HG03460 (cell line): ENCODE results near the gene ASAH2B.
"Not testable (repeated sequence)": the region's sequence is repeated elsewhere in the genome, so short reads cannot be mapped to it uniquely, and the experiment has no call there.

ENCODE experiments used
- ATAC-seq: cut with Tn5 transposase; IDR thresholded peaks from one replicate; pipeline ENCODE4 v1.9.1; 2021; ENCODE audit not compliant: unreplicated experiment

Gene ASAH2B

DNA sequence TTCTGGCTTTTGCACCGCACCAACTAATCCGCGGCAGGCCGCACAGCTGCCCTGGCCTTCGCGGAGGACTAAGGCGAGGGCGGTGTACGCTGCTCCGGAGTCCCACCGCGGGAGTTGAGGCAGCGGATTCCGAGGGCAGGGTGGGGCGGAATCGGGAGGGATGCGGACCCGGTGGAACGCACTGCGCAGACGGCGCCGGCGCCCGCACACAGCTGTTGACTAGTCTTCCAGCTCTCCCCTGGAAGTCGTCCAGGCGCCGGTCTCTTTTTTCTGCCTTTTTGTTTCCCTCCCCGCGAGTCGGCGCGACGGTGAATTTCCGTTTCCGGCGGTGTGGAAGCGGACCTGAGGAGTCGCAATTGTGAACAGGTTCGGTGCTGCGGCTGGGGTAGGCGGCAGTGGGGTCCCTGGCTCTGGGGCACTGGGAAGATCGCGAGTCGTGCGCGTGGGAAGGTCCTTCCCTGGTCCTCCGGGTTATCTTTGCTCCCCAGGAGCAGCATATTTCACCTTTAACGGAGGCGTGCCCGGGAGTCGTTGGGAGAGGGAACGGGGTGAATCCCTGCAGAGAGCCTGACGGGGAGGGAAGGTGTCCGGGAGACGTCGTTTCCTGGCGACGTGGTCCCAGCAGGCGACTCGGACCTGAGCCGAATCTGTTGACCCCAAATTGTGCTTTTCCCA, at the start of gene ASAH2B:
Gene ASAH2B, plus strand, starts transcription at position 319 of the 675 bp plus-strand sequence. CDS start 5,195 bp downstream, outside the sequence.
- ATAC-seq = peak; percentile 84

DNA sequence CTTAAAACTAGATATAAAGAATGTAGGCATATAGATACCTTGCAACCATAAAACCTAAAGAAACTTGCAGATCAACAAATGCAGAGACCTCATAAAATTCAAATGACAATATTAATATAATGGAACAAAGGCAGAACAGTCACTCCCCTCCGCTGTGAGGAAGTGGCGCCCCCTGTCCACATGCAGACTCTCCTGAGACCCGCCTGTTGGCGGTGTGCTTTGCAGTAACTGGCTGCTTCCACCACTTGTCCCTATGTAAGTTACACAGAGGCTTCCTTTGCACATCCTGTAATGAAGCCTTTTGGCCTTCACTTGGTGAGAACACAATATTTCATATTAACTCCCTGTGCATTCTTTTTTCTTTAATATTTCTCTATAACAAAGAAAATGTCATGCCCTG, 41.9 kb upstream of the ASAH2B start:
- not testable (repeated sequence) for ATAC-seq

DNA sequence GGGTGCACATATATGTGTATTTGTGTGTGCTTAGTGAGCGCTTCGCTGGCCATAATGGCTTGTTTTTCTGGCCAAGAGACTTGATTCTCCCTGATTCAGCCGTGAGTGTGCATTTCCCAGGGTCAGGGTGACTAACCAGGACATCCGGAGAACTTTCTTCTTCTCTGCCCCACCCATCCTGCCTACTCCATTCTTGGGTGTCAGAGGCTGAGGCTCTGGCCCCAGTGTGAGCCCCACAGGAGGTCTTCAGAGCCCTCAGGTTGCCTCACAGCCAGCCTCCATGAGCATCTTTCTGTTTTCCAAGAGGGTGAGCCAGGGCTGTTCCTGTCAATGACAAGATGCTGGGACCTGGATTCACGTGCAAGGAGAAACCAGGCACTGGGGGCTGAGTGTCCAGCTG, 37.8 kb upstream of the ASAH2B start:
- not testable (repeated sequence) for ATAC-seq

DNA sequence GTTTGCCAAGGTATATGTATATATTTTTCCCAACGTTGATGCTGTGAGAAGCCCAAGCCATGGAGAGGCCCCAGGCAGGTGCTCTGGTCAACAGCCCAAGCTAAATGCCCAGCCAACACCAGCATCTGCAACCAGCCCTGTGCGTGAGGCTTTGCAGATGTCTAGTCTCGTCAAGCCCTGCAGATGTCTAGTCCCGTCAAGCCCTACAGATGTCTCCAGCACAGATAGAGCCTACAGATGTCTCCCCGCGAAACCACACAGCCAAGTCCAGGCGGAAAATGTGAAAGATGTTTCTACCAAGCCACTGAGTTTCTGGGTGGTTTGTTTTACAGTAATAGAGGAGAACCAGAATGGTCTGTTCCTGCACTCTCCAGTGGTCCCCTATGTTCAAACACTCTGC, 36.7 kb upstream of the ASAH2B start:
- not testable (repeated sequence) for ATAC-seq

DNA sequence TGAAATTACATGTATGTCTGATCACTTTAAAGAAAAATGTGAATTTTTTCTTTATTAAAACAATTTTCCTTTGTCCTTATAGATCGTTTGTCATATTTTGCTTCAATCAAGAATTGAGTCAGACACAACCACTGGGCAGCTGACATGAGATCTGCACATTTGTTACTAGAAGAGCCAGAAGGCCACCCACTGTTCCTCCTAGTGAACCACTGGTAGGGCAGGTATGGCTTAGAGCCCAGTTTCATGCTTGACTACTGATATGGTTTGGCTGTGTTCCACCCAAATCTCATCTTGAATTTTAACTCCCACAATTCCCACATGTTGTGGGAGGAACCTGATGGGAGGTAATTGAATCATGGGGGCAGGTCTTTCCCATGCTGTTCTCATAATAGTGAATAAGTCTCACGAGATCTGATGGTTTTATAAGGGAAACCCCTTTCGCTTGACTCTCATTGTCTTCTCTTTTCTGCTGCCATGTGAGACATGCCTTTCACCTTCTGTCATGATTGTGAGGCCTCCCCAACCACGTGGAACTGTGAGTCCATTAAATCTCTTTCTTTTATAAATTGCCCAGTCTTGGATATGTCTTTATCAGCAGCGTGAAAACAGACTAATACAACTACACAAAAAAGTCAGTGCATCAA, 35.2 kb upstream of the ASAH2B start:
- peak; percentile 67 for ATAC-seq

DNA sequence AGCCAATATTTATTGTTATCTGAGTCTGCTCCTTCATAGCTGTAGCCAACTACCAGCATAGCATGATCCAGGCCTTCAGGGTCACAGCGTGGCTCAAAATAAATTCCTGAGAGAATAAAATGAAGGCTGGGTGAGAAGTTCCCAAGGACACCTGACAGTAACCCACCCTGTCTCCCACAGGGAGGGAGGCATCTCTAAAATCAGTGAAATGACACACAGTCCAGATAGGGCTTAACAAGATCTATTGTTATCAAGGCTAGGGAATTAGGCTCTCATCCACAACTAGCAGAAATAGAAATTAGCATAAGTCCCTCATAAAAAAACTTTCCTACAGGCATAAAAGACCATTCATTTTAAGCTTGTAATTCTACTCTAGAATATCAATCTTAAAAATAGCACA, 33.7 kb upstream of the ASAH2B start:
- not testable (repeated sequence) for ATAC-seq

DNA sequence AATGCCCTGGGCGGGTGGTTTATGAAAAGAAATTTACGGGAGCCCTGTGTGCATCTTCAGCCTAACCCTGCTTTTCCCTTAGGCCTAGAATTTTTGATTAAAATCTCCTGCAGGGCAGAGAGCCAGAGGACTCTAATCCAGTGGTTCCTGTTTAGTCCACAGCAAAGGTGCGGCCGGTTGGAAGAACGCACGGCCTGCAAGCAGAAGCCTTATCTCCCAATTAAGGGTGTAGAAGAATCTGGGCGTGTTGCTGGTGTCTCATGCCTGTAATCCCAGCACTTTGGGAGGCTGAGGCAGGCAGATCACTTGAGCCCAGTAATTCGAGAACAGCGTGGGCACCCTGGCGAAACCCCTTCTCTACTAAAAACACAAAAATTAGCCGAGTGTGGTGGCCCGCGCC, 29.5 kb upstream of the ASAH2B start:
- ATAC-seq = not testable (repeated sequence)

DNA sequence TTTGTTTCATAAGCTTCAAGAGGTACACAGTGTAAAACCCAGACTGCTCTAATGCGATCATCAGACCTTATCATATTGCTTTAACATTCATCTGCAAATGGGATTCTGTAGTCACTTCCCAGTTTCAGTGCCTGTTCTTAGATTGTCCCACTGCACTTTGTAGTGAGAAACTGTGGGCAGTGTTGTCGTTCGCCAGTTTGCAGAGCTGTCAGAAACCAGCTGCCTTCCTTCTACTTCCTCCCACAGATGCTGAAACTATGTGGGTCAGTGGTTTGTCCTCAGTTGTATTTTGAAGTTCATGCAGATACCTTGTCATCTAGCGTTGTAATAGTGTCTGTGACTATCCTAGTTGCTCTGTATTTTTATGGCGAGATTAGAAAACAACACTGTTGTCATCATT, 15.9 kb upstream of the ASAH2B start:
- not testable (repeated sequence) for ATAC-seq

DNA sequence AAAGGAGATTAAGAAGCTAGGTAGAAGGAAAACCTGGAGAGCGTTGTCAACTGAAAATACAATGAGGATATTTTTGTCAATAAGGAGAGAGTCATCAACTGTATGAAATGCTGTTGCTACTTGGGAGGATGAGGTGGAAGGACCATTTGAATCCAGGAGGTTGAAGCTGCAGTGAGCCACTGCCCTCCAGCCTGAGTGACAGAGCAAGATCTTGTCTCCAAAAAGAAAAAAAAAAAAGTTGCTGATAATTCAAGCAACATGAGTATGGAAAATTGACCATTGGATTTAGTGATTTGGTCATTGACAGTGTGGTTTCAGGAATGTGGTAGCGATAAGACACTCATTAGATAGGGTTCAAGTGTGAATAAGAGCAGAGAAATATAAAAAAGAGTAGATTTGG, 11.6 kb upstream of the ASAH2B start:
- ATAC-seq = not testable (repeated sequence)

DNA sequence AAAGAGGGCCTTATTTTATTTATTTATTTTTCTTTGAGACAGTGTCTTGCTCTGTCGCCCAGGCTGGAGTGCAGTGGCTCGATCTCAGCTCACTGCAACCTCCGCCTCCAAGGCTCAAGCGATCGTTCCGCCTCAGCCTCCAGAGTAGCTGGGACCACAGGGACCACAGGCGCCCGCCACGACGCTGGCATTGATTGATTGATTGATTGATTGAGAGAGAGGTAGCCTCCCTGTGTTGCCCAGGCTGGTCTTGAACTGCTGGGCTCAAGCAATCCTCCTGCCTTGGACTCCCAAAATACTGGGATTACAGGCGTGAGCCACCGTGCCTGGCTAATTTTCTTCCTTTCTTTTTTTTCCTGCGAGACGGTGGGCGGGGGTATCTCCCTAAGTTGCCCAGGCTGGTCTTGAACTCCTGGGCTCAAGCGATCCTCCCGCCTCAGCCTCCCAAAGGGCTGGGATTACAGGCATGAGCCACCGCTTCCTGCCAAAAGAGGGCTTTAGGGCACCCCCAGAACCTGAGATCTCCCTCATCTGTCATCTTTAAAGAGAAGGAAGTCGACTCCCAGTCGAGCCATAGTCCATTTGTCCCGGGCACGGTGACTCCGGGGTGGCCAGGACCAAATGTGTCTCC, 634 bp upstream of the ASAH2B start:
- ATAC-seq = not testable (repeated sequence)

DNA sequence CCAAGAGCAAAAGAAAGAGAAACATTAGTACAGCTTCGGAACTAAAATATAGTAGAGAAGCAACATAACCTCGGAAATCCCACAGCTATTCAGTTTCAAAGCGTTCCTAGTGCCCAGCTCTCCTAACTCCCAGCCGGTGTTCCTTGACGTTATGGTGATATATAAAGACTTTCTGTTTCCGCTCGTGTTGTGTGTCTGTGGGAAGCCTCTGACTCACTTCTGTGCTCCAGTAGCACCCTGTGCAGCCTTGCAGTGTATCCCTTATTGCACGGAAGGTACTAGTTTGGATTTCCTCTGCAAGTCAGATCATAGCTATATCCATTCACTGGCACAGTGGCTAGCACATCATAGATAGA, 535 bp downstream of the ASAH2B start:
- peak; percentile 40 for ATAC-seq

DNA sequence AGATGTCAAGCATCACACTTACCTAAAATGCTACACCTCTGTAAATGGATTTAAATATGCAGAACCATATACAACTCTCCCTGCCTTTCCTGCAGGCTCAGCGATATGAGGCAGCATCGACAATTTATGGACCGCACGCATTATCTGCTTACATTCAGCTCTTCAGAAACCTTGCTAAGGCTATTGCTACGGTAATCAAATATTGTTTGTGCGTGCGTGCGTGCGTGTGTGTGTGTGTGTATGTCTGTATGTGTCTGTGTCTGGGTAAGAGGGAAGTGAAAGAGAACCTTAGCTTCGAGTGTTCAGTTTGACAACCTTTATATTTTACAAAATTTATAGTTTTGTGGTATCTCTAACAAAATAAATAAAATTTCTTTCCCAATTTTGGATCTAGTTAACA, 3.1 kb downstream of the ASAH2B start:
- not testable (repeated sequence) for ATAC-seq

DNA sequence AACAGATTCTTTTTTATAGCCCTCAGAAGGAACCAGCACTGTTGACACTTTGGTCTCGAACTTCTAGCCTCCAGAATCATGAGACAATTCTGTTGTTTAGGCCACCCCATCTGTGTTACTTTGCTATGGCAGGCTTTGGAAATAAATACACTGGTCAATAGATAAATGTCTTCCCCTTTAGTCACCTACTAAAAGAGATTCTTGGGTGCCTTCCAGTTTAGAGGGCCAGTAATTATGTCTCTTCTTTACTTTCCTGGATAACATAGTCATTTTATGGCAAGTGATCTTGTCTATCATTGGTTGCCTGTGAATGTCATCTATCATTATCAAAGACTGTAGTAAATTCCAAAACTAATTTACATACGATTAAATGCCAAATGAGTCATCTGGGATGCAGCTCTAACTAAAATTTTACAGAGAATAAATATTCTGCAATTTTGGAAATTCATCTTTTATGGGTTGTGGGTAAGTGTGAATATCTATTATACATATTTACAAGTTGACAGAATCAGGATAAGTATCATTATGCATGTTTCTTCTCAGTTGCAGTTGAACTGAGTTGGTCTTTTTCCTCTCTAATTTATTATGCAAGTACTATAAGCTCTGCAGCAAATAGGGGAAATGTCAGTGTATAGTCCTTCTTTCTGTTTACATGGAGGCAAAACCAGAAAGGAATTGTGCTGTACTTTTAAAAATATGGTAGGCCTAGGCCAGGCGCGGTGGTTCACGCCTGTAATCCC, 27.2 kb downstream of the ASAH2B start:
- not testable (repeated sequence) for ATAC-seq

DNA sequence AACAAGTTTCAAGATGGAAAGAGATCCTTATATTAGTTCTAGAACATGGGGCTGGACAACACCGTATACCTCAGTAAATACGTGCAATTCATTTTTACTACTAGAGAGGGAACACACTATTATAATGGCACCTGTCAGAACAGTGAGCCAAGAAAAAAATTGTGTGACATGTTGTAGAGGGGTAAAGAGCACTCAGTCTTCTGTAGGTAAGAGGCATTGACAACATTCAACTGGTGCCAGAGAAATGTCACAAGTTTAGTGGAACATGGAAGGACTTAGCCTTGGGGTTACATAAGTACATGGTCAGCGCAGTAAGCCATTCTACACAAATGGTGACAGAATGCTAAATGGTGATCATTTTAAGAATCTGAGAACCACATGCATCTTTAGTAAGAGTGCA, 32.3 kb downstream of the ASAH2B start:
- not testable (repeated sequence) for ATAC-seq

DNA sequence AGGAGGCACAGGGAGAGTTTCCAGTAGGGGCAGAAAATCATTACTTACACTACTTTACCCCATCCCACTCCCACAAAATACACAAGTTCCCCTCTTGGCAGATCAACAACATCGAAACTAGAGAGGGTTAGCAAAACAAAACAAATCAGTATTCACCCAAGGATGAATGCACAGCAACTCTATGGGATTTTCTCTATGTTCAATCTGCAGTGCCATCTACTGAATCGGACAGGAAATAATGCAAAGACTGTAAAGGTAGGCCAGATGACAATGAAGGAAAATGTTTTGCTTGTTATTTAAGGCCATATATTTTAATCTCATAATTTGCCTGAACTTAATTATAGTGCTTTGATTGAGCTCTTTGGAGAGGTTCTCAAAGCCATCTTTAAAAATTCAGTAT, 35.1 kb downstream of the ASAH2B start:
- not testable (repeated sequence) for ATAC-seq

DNA sequence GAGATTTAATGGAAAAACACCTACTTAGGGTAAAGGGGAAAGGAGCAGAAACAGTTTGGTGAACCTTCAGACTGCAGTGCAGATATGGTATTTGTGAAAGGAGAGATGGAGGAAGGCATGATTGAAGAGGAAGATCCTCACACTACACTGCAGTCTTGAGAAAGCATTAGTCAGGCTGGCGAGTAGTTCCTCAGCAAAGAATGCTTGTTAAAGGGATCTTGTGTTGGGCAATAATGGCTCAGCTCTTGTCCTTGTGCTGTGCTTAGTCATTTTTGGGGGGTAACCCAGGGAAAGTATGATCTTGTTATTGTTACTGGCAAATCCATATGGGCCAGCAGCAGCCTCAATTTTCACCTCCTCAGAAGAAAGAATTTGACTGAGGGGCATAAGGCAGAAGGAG, 40.3 kb downstream of the ASAH2B start:
- ATAC-seq = not testable (repeated sequence)

DNA sequence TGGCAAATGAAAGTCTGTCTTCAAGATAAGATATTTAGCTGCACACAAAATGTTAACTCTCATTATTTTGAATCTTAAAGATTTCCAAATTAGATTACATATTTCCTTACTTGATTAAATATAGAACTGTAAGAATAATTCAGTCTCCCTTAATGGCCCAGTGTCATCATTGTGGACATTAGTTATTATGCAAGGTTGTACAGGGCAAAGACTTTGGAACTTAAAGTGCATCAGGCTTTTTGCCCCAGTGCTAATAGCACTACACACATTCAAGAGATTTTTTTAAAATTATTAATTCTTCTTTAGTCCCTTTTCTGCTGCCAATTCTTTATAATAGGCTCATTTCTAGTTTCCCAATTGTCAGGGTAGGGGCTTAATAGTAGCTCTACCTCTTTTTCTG, 42.3 kb downstream of the ASAH2B start:
- ATAC-seq = not testable (repeated sequence)

DNA sequence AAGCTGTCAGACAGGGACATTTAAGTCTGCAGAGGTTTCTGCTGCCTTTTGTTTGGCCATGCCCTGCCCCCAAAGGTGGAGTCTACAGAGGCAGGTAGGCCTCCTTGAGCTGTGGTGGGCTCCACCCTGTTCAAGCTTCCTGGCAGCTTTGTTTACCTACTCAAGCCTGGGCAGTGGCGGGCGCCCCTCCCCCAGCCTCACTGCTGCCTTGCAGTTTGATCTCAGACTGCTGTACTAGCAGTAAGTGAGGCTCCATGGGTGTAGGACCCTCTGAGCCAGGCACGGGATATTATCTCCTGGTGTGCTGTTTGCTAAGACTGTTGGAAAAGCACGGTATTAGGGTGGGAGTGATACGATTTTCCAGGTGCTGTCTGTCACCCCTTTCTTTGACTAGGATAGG, 48.2 kb downstream of the ASAH2B start:
- ATAC-seq = not testable (repeated sequence)

DNA sequence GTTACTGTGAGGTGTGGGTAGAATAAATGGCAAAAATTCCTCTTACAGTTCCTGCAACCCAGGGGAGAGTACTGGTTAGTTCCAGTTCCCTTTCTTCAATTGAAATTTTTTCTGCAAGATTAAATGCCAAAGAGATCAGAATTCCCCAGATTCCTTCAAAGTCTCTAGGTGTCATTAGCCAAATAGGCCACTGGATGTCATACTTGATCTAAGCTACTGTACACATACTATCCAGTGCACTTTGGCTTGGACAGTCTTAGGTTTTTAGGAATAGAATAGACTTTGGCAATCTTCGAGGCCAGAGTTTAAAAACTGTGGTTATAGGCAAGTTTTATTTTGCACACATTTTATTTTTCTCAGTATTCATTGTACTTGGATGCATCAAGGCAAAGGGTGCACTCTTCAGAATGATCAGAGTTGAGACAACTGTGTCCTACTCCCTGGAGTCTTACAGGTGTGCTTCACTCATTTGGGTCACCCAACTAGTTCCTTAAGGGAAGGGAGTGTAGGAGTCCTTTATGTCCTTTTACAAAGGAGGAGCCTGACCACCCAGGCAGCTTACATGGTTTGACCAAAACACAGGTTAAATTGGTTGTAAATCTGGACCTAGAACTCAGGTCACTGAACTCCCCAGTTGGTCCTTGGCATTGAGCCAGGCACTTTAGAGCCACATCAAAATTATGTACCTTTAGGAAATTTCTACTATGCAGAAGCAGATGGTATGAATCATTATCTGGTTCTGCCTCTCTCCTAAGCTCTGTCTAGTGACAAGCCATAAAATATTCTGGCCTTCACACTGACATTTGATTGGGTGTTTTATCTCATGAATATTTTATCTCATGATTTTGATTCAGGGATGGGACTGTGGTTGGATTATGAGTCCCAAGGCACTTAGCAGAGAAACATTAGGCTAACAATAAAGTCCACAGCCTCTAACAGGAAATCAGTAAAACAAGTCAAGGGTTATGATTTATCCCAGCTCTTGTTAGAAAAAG, 49.5 kb downstream of the ASAH2B start:
- ATAC-seq = no peak

DNA sequence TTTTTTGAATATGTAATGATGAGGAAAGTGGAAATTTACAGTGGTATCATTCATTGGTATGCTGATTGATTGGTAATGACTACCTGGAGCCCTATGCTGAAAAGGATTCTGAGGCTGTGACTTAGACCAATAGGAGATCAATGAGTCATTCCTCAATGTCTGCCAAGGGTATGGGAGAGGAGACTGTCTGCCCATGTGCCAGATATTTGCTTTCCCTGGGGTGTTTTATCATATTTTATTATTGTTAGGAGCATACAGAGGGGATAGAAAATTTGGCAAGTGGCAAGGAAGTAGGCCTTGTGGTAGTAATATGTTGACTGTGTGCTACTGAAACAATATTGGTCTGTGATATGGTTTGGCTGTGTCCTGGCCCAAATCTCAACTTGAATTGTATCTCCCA, 54.8 kb downstream of the ASAH2B start:
- ATAC-seq = no peak
